Smooth muscle cell (in vitro differentiated cells): ENCODE data around the gene PCDH9. TPM values are rescaled to one million over a fixed set of nuclear protein-coding genes. Genes with fewer than 3 reads are reported as not detected.

ENCODE experiments used
- DNase-seq: peaks from one replicate; lab custom pipeline; 2025; ENCODE audit not compliant: unreplicated experiment; lab: John Stamatoyannopoulos, UW
- H2AFZ ChIP-seq: fragments of 200-600 bp; sonication (generic); 2 replicates; pipeline ENCODE4 v1.6.0; 2016; ENCODE audit warnings: antibody characterized with exemption, low read depth, mild to moderate bottlenecking
- H3F3A ChIP-seq: fragments of 200-600 bp; sonication (generic); 2 replicates; pipeline ENCODE4 v1.6.0; 2017; ENCODE audit warnings: antibody characterized with exemption, low read depth
- H3K27ac ChIP-seq: fragments of 200-600 bp; sonication (generic); 2 replicates; pipeline ENCODE4 v1.5.1; 2016; ENCODE audit warnings: low read depth, mild to moderate bottlenecking
- H3K27me3 ChIP-seq: fragments of 200-600 bp; sonication (generic); 2 replicates; pipeline ENCODE4 v1.6.1; 2016; ENCODE audit warnings: low read depth, mild to moderate bottlenecking
- H3K36me3 ChIP-seq: fragments of 200-600 bp; sonication (generic); 2 replicates; pipeline ENCODE4 v1.5.1; 2016; ENCODE audit warnings: low read depth
- H3K4me1 ChIP-seq: fragments of 200-600 bp; sonication (generic); 2 replicates; pipeline ENCODE4 v1.5.1; 2016; ENCODE audit warnings: low read depth
- H3K4me2 ChIP-seq: fragments of 200-600 bp; sonication (generic); 2 replicates; pipeline ENCODE4 v1.6.0; 2016; ENCODE audit warnings: mild to moderate bottlenecking
- H3K4me3 ChIP-seq: fragments of 200-600 bp; sonication (generic); 2 replicates; pipeline ENCODE4 v1.5.1; 2016; ENCODE audit warnings: mild to moderate bottlenecking
- H3K79me2 ChIP-seq: fragments of 200-600 bp; sonication (generic); 2 replicates; pipeline ENCODE4 v1.6.0; 2016; ENCODE audit warnings: low read depth, mild to moderate bottlenecking
- H3K9ac ChIP-seq: fragments of 200-600 bp; sonication (generic); 2 replicates; pipeline ENCODE4 v1.6.0; 2016; ENCODE audit warnings: low read depth
- H3K9me3 ChIP-seq: fragments of 200-600 bp; sonication (generic); replicated peaks from 2 replicates; pipeline ENCODE4 v1.5.1; 2016; ENCODE audit warnings: low read depth
- H4K20me1 ChIP-seq: fragments of 200-600 bp; sonication (generic); 2 replicates; pipeline ENCODE4 v1.6.0; 2016; ENCODE audit warnings: low read depth
- CTCF ChIP-seq: fragments of 200-600 bp; sonication (generic); IDR thresholded peaks from 2 replicates; pipeline ENCODE4 v1.5.1; 2017; ENCODE audit warnings: borderline replicate concordance, mild to moderate bottlenecking, antibody characterized with exemption; ENCODE audit not compliant: insufficient read depth, poor library complexity, severe bottlenecking
- WGBS: methylation state at CpG from one replicate; pipeline ENCODE4 v1.1.7; 2016; ENCODE audit warnings: low lambda C conversion rate; 5-methylcytosine and 5-hydroxymethylcytosine counted together
- polyA plus RNA-seq: library from polyadenylated mRNA; unstranded; fragments of >200 nt; fragmentation: Nextera tagmentation; extraction: Ambion mirVana; gene quantifications from 2 replicates; pipeline ENCODE4 v1.2.1, GENCODE V29; 2016
- total RNA-seq: library from RNA; depleted of rRNA; stranded (reverse); fragments of >200 nt; gene quantifications from 2 replicates; pipeline ENCODE4 v1.2.3, GENCODE V29; 2014

Gene PCDH9
- total and polyA plus RNA-seq, 2 experiments from 2014 or later = 0.65 to 1.9 TPM

DNA sequence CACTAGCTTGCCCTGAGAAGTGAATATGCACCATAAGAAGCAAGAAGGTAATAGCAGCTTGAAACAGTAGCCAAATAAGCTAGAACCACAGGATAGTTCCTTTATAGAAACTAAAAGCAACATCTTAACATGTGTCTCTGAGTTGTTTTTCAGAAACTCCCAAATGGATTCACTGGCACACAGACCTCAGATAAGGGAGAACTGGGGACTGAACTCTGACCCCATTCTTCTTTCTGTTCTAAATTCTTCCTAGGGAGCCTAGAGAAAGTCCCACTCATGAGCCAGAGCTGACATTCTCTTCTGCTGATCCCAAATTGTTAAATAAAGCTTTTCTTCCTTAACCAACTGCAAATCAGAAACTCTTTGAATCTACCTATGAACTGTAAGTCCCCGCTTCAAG is 146.1 kb downstream of the PCDH9 start:
- no peaks in the 10 kb centered on the region for H3F3A ChIP-seq
- H3K4me1 ChIP-seq = no peaks in the 10 kb centered on the region
- no peaks in the 10 kb centered on the region for H3K27me3 ChIP-seq
- H2AFZ ChIP-seq = no peak overlapping the region
- no peak for DNase-seq
- WGBS = 100% methylated on average over 1 of the region's 1 CpG
- H3K27ac ChIP-seq = no peak overlapping the region
- H3K9ac ChIP-seq = no peak overlapping the region
- no peaks in the 10 kb centered on the region for H3K36me3 ChIP-seq
- no peak for TF ChIP-seq CTCF
- no peaks in the 10 kb centered on the region for H4K20me1 ChIP-seq
- no peak overlapping the region for H3K4me2 ChIP-seq
- no peak overlapping the region for H3K4me3 ChIP-seq
- no peaks in the 10 kb centered on the region for H3K9me3 ChIP-seq
- no peaks in the 10 kb centered on the region for H3K79me2 ChIP-seq

DNA sequence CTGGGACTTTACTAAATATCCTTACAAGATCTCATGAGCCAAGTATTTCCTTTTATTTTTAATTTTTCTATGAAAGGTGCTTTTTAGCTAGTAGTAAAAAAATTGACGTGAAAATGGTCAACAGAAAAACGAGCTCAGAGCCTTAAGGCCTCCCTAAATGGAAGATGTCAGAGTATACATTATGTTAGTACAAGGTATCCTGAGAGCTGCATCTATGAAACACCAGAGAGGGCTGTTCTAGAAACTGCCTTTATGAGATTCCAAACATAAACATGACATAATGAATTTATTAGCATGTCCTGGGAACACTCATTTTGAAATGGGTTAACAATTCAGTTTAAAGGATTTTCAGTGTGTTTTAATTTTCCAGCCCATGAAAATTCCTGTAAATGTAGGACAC is 146.6 kb downstream of the PCDH9 start:
- H2AFZ ChIP-seq = no peak overlapping the region
- H3K79me2 ChIP-seq = no peaks in the 10 kb centered on the region
- H4K20me1 ChIP-seq = no peaks in the 10 kb centered on the region
- WGBS = 83% methylated on average over 2 of the region's 2 CpGs
- H3K27ac ChIP-seq = no peak overlapping the region
- no peaks in the 10 kb centered on the region for H3K4me1 ChIP-seq
- no peaks in the 10 kb centered on the region for H3K36me3 ChIP-seq
- H3K9me3 ChIP-seq = no peaks in the 10 kb centered on the region
- no peaks in the 10 kb centered on the region for H3F3A ChIP-seq
- no peak overlapping the region for H3K4me3 ChIP-seq
- no peak overlapping the region for H3K9ac ChIP-seq
- no peaks in the 10 kb centered on the region for H3K27me3 ChIP-seq
- DNase-seq = no peak
- TF ChIP-seq CTCF = no peak
- H3K4me2 ChIP-seq = no peak overlapping the region

DNA sequence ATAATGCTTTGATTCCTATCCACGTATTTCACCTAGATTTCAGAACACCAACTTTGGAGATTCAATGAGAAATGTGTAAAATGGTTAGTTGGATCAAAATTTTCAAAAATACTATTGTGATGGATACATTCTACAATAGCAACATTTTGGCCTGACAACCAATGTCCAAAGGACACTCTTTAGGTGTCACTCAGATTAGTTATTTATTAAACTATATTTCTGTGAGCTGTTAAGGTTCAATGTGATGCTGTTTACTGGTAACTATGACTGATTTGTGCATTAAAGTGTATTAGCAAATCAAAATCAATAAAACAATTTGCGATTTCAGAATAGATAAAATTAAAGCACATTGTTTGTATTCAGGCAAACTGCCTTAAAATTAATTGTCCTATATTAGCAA is 149.8 kb downstream of the PCDH9 start:
- Histone ChIP-seq H3K27ac (no peak overlapping the region), H3K27me3 (no peaks in the 10 kb centered on the region), H2AFZ (no peak overlapping the region), H4K20me1 (no peaks in the 10 kb centered on the region), H3K9me3 (no peaks in the 10 kb centered on the region), H3K9ac (no peak overlapping the region), H3K79me2 (no peaks in the 10 kb centered on the region), H3K4me3 (no peak overlapping the region), H3K4me1 (no peaks in the 10 kb centered on the region), H3K4me2 (no peak overlapping the region), H3K36me3 (no peaks in the 10 kb centered on the region), H3F3A (no peaks in the 10 kb centered on the region)
- no peak for TF ChIP-seq CTCF
- WGBS = 89% methylated on average over 2 of the region's 2 CpGs
- no peak for DNase-seq

GRCh38 chr13:67078062-67078461 is 152.1 kb downstream of the PCDH9 start:
- no peak for TF ChIP-seq CTCF
- DNase-seq = no peak
- no peaks in the 10 kb centered on the region for H3K4me1 ChIP-seq
- 90% methylated on average over 5 of the region's 5 CpGs for WGBS
- no peak overlapping the region for H3K9ac ChIP-seq
- H3K79me2 ChIP-seq = no peaks in the 10 kb centered on the region
- no peaks in the 10 kb centered on the region for H3F3A ChIP-seq
- no peak overlapping the region for H3K4me3 ChIP-seq
- no peaks in the 10 kb centered on the region for H3K27me3 ChIP-seq
- H3K36me3 ChIP-seq = no peaks in the 10 kb centered on the region
- no peaks in the 10 kb centered on the region for H4K20me1 ChIP-seq
- H3K4me2 ChIP-seq = no peak overlapping the region
- no peak overlapping the region for H2AFZ ChIP-seq
- no peaks in the 10 kb centered on the region for H3K9me3 ChIP-seq
- H3K27ac ChIP-seq = no peak overlapping the region
